HG03520 (cell line): Measurements from ENCODE around the gene SCGB1D2.
"Not testable (repeated sequence)": the region's sequence is repeated elsewhere in the genome, so short reads cannot be mapped to it uniquely, and the experiment has no call there.

Experiments used
- ATAC-seq: cut with Tn5 transposase; IDR thresholded peaks from one replicate; pipeline ENCODE4 v1.9.1; 2021; ENCODE audit warnings: mild to moderate bottlenecking, moderate library complexity; ENCODE audit not compliant: unreplicated experiment

SCGB1D2 gene

DNA sequence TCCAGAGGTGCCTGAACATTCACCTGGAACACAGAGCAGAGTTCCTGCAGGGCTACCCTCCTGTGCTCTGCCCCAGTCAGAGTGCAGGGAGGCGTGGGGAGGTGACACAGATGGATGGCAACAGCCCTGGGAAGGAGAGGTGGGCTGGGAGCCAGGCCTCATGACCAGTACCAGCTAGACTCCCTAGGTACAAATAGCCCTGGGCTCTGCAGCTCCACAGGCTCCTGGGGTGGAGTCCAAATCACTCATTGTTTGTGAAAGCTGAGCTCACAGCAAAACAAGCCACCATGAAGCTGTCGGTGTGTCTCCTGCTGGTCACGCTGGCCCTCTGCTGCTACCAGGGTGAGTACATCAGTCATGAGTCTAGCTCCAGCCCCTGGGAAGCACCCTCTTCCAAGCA is at the start of gene SCGB1D2:
Gene SCGB1D2, plus strand, starts transcription at position 219 of the 400 bp plus-strand sequence. Its CDS starts 69 bp downstream, at position 288.
- no peak for ATAC-seq

GRCh38 chr11:62193952-62194351 is 48.1 kb upstream of the SCGB1D2 start:
- no peak for ATAC-seq

- ATAC-seq: not testable (repeated sequence)
Observed at GRCh38 chr11:62195010-62195409, 47.0 kb upstream of the SCGB1D2 start.

DNA sequence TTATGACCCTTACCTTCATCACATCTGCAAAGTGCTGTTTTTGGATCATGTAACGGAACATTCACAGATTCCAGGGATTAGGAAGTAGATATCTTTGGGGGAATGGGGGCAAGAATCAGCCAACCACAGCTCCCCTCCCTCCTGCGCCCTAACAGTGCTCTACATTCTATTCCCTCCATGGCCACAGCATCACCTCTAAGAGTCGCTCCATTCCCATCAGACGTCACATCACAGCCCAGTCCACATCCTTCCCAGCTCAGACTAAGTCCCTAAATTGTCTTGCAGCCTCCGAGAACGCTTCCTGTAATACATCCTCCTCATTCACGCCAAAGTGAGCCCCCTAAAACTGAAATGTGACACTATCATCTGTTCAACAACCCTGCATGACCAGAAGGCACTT is 46.1 kb upstream of the SCGB1D2 start:
- no peak for ATAC-seq

- not testable (repeated sequence) for ATAC-seq
Observed at GRCh38 chr11:62197400-62197799, 44.6 kb upstream of the SCGB1D2 start.

DNA sequence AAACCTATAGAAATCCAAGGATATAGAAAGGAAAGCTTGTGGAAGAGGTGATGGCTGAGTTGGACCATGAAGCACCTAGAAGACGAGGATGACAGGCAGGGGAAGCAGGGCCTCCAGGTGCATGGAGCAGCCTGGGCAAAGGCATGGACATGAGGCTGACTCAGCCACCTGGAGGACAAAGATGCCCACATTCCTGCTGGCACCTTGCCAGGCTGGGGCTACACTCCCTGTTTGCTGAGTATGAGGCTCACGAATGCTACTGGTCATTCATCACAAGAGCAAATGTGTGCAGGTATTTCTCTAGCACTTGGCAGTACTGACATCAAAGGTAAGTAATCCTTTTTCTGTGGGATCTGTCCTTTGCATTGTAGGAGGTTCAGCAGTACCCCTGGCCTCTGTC is 40.7 kb upstream of the SCGB1D2 start:
- no peak for ATAC-seq

GRCh38 chr11:62202910-62203309 is 39.1 kb upstream of the SCGB1D2 start:
- no peak for ATAC-seq

DNA sequence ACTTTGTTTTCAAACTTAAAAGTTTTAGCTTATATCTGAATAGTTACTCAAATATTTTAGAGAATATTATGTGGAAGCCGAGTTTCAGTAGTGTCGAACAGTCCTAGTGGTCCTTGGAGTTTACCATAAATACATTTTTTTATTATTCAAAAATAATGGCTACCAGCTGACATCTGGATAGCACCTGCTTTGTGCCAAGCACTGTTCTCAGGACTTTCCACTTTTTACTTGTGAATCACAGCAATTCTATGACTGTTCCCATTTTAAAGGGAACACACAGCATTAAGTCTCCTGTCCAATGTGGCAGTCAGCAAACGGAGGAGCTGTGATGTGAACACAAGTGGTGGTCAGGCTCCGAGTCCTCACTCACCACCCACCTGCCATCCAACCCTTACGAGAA is 37.6 kb upstream of the SCGB1D2 start:
- ATAC-seq: no peak

DNA sequence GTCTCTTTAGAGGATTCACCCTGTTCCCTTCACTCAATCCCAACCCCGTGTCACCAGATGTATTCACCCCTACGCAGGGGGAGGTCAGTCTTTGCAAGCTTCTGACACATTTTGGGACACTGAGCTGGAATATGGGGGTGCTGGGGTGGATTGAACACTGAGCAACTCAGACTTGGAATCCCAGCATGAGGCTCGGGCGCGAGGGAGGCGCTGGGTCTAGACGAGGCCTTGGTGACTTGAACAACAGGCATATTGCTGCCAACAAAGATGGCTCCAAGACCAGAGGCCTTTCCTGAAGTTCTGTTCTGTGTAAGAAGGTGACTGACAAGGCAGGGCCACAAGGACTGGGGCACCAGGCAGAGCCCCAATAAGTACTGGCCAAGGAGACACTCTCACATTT is 36.6 kb upstream of the SCGB1D2 start:
- ATAC-seq: no peak

DNA sequence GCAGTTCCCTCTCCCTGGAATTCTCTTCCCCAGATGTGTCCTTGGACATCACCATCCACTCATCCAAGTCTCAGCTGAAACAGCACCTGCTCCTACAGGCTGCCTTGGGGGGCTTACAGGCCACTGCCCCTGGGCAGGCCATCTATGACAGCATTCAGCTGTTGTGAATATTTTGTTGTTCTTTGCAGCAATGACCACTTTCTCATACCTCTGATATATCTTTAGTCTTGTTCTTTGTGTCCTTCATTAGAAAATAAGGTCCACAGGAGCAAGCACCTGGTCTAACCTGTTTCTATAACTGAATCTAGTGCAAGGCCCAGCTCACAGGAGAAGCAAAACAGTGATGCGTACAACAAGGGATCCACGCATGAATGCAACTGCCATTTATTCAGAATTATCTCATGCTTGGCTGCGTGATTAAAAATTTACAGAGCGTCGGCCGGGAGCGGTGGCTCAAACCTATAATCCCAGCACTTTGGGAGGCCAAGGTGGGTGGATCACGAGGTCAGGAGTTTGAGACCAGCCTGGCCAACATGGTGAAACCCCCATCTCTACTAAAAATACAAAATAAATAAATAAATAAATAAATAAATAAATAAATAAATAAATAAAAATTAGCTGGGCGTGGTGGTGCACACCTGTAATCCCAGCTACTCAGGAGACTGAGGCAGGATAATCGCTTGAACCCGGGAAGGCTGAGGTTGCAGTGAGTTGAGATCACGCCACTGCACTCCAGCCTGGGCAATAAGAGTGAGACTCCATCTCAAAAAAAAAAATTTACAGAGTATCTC is 35.6 kb upstream of the SCGB1D2 start:
- not testable (repeated sequence) for ATAC-seq

DNA sequence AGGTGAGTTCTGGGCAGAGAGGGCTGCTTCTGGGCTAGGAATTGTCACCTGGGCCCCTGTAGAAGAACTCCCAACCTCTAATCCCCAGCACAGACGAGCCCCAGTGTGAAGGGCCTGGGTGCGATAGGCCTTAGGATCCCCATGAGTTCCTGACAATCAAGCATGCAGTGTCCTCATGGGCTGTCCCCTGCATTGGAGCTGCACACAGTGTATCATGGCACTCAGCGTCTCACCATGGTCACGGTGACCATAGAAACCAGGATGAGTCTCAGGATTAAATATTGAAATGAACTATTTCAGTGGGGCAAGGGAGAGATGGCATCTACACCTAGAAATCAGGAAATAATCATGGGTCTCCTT is 33.3 kb upstream of the SCGB1D2 start:
- no peak for ATAC-seq

DNA sequence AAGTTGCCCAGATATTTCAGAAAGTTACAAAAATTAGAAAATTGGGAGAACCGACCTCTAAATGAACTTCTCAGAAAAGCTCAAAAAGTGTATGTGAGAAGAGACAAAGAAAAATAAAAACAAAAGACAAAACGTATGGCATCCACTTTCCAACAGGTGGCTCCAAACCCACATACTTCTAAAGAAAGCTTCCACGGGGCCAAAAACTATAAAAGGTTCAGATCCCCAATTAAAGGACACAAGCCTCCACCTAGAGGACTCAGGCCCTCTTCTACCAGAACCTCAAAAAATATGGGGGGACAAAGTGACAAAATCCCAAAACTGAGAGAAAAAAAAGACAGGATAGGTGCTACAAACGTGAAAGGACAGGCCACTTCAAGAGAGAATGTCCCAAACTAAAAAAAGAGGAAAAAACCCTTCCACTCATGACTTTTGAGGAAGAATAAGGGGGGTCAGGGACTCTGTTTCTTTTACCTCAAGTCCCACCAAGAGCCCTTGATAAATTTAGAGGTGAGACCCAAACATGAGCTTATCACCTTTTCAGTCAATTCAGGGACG is 24.8 kb upstream of the SCGB1D2 start:
- no peak for ATAC-seq

DNA sequence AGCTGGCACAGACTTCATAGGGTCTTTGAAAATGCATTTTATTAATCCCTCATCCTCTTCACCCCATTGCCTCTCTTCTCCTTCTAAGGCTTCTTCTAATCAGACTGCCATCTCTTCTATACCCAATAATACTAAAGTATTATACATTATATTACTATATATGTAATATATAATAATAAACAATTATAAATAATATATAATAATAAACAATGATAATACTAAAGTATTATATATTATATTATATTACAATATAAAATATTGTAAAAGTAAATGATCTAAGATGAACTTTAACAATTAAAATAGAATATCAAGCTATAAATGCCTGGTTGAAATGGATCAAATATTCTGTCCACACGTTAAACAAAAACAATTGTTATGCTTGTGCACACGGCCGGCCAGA is 20.5 kb upstream of the SCGB1D2 start:
- ATAC-seq: no peak

DNA sequence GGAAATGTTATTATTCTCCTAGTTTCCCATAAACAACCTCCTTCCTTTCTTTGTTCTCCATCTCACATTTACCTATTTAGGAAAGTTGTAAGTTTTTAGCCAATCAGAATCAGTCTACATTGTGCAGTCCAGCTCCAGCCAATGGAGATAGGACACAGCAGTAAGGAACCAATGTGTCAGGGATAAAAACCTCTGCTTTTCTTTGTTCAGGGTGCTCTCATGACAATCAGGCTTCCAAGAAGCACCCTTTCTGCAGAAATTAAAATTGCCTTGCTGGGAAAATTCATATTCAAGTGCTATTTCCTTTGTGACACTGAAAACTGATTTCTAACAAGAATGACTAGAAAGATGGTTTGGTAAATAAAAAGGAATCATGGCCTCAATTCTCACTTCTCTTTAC is 18.9 kb upstream of the SCGB1D2 start:
- no peak for ATAC-seq

DNA sequence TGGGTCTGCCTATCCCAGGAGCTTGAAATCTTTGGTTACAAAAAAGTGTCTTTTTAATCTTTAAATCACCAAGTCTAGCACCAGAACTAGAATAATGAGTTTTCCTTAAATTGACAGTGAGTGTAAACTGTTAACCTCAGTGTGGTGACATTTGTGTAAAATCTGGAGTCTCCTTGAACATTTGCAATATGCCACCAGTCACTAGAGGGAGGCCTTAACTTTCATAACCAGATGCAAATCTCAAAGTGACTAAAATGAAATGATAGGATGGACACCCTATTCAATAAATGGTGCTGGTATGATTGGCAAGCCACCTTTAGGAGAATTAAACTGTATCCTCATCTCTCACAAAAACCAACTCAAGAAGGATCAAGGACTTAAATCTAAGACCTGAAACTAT is 8.3 kb upstream of the SCGB1D2 start:
- ATAC-seq: no peak

- no peak for ATAC-seq
Observed at GRCh38 chr11:62236187-62236586, 5.9 kb upstream of the SCGB1D2 start.

DNA sequence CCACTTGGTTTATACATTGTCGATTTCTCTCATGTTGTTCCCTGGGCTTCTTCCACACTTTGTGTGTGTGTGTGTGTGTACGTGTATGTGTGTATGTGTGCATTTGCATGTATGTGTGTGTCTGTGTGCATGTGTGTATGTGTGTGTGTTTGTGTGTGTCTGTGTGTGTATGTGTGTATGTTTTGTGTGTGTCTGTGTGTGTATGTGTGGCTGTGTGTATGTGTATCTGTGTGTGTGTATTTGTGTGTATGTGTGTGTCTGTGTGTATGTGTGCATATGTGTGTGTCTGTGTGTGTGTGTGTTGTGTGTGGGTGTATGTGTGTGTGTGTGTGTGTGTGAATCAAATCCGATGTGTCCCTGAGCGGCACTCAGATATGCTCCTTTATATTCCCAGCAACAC is 4.5 kb upstream of the SCGB1D2 start:
- no peak for ATAC-seq

DNA sequence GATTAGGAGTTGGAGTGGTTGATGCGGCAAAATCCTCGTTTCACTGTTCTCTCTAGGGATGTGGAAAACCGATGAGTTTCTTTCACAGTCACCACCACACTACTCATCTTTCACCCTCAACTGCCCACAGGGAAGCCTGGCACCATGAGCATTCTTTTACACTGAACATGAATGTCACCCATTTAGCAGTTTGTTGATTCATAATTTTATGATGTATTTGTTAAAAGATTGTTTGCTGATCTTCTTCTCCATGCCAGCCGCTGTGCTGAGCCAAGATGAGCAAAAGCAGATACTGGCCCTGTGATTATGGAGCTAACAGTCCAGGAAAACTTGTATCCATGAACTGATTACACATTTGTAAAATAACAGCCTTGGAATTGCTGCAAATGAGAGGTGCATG is 3.9 kb upstream of the SCGB1D2 start:
- no peak for ATAC-seq

- no peak for ATAC-seq
Observed at GRCh38 chr11:62241095-62241494, 944 bp upstream of the SCGB1D2 start.

DNA sequence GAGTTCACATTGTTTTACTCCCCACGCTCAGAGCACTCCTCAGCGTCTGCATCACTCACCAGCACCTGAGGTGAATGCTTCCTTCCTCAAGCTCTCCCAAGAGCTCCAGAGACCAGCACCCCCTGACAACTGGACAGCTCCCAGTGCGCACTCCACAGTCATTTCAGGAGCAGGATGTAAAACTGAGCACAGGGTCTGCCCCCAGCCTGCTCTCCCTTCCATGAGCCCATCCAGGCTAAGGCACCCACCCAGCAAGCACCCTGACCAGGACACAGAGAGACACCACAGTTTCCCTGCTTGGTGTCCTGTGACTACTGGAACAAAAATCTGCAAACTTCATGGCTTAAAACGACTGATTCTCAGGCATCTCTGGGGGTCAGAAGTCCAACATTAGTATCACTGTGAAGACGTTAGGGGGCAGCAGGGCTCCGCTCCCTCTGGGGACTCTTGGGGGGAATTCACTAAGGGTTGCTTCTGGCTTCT is 3.3 kb downstream of the SCGB1D2 start:
- no peak for ATAC-seq

DNA sequence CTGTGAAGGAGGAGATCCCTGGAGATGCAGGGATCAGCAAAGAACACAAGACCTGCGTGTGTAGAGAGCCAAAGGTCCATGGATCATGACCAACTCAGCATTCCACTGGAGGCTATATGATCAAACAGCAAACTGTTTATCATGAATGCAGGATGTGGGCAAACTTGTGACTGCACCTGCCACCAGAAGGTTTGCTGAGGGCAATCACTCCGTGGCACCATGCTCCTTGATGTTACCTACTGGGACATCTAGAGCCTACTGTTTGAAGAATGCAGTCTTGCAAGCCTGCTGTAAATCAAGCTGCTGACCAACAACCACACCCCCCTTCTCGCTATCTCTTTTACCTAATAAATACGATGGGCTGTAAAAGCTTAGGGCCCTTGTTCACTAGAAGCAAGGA is 9.7 kb downstream of the SCGB1D2 start:
- no peak for ATAC-seq

DNA sequence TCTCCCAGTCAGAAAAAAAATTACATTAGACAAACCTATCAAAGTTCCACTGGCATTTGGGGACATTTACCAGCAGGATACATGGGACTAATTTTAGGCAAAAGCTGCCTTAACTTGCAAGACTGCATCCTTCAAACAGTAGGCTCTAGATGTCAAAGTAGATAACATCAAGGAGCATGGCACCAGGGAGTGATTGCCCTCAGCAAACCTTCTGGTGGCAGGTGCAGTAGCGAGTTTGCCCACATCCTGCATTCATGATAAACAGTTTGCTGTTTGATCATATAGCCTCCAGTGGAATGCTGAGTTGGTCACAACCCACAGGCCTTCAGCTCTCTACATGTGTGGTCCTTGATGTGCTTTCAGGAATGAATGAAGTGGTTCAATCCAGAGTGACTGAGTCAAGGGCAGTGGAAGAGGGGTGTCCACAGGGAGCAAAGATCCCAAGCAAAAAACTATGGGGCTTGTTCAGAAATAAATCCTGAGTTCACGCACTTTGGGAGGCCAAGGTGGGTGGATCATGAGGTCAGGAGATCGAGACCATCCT is 12.0 kb downstream of the SCGB1D2 start:
- no peak for ATAC-seq
